Naive thymus-derived CD8-positive, alpha-beta T cell (primary cell): Measurements from ENCODE around the gene CYP4F12. TPM values are rescaled to one million over a fixed set of nuclear protein-coding genes. Genes with fewer than 3 reads are reported as not detected.

ENCODE experiments used
- ATAC-seq, 2 donors: fragments of 150-1000 bp; cut with Tn5 transposase in 1 of 2; sonication (Bioruptor Pico), chemical (Tn5 transposase) in 1 of 2; 1 replicate in 1 of 2; 2 replicates in 1 of 2; pipeline ENCODE4 v1.10.0; 2021; ENCODE audit warnings: mild to moderate bottlenecking in 2 of 2, moderate library complexity in 2 of 2
- POLR2A ChIA-PET: fragments of 350-600 bp; sonication (Branson Sonifier 250); formaldehyde crosslinking; loops from one replicate; lab custom pipeline; 2021; ENCODE audit warnings: antibody characterized with exemption; lab: Charles Lee
- DNase-seq, 10 donors: peaks; one replicate each; pipeline versions ENCODE4 v3.0.0 to v3.0.0-alpha.2; 2020 to 2022
- H3K27ac Mint-ChIP-seq, 10 donors: one replicate each; pipeline ENCODE4 v1.8.0; 2020 to 2022; ENCODE audit warnings: mild to moderate bottlenecking in 10 of 10, mixed read lengths in 10 of 10, moderate library complexity in 4 of 10, inconsistent platforms in 1 of 10
- H3K27me3 Mint-ChIP-seq, 5 donors: one replicate each; pipeline ENCODE4 v1.8.0; 2021 to 2022; ENCODE audit warnings: mixed read lengths in 5 of 5
- H3K36me3 Mint-ChIP-seq, 3 donors: one replicate each; pipeline ENCODE4 v1.8.0; 2020 to 2022; ENCODE audit warnings: mixed read lengths in 3 of 3, mild to moderate bottlenecking in 2 of 3, inconsistent platforms in 1 of 3
- H3K4me1 Mint-ChIP-seq, 4 donors: one replicate each; pipeline ENCODE4 v1.8.0; 2021 to 2022; ENCODE audit warnings: mixed read lengths in 4 of 4
- H3K4me3 Mint-ChIP-seq, 10 donors: one replicate each; pipeline ENCODE4 v1.8.0; 2020 to 2022; ENCODE audit warnings: mild to moderate bottlenecking in 10 of 10, mixed read lengths in 10 of 10, moderate library complexity in 6 of 10, inconsistent platforms in 1 of 10
- H3K9me3 Mint-ChIP-seq, 9 donors: one replicate each; pipeline ENCODE4 v1.8.0; 2020 to 2022; ENCODE audit warnings: mixed read lengths in 9 of 9, mild to moderate bottlenecking in 3 of 9, inconsistent platforms in 1 of 9, moderate library complexity in 1 of 9
- polyA plus RNA-seq, 3 donors: library from polyadenylated mRNA; unstranded; fragments of 300-500 nt; fragmentation: Illumina TruSeq; gene quantifications; one replicate each; pipeline ENCODE4 v1.2.3, GENCODE V29; 2021
- total RNA-seq, 8 experiments: library from RNA in 2 of 8; stranded (reverse) in 2 of 8; gene quantifications; one replicate each; pipeline ENCODE4 v1.2.3 and lab custom pipeline; 2021 to 2026

CYP4F12 gene
- 1 to 10 TPM; 1.8 to 1.9 TPM for total RNA-seq
- polyA plus RNA-seq = not detected
- total RNA-seq (lab: John Stamatoyannopoulos, UW) = 0 to 1.5 (median 0.08) reads per million in 6 experiments

GRCh38 chr19:15672580-15673175 is at the start of gene CYP4F12:
TSS of gene CYP4F12 (plus strand) at chr19:15673087. CDS start at chr19:15673530, 443 bp downstream.
- H3K27ac Mint-ChIP-seq = peak within 1 kb of the TSS; percentile 46 to 91 (median 80)
- H3K4me3 Mint-ChIP-seq = peak within 1 kb of the TSS in 6 of 10 donors; percentile 22 to 71 (median 40)

GRCh38 chr19:15623711-15624318 is 49.1 kb upstream of the CYP4F12 start:
- POLR2A ChIA-PET = no interaction called here
- peaks cover 20 to 65% (median 37%) of the 10 kb centered on the region in 5 donors for H3K27me3 Mint-ChIP-seq
- ATAC-seq (no peak), DNase-seq (no peak)
- H3K36me3 Mint-ChIP-seq = no peaks in the 10 kb centered on the region
- no peaks in the 10 kb centered on the region for H3K9me3 Mint-ChIP-seq
- no peak overlapping the region for H3K4me3 Mint-ChIP-seq
- no peak overlapping the region for H3K27ac Mint-ChIP-seq
- peaks cover 0 to 4% (median 0%) of the 10 kb centered on the region in 4 donors for H3K4me1 Mint-ChIP-seq

More at GRCh38 chr19:15672580-15673175, at the start of gene CYP4F12:
- DNase-seq (peak in 8 of 10 donors; percentile 3 to 70 (median 30)), ATAC-seq (peak; percentile 77 to 78)
- Mint-ChIP-seq H3K27me3 (peaks cover 0 to 4% (median 0%) of the 10 kb centered on the region in 5 donors), H3K4me1 (peaks cover 19 to 39% (median 25%) of the 10 kb centered on the region in 4 donors), H3K9me3 (peaks cover 0 to 6% (median 0%) of the 10 kb centered on the region in 9 donors), H3K36me3 (no peaks in the 10 kb centered on the region)
- POLR2A ChIA-PET = interaction anchor here (0.5 to 0.7 kb wide), 3 partner anchors 164 to 932 kb away, joined by 3 read pairs; no protein-coding TSS in a partner anchor

- POLR2A ChIA-PET = no interaction called here
- no peaks in the 10 kb centered on the region for H3K36me3 Mint-ChIP-seq
- ATAC-seq (no peak), DNase-seq (no peak)
- H3K27ac Mint-ChIP-seq = peak overlapping the region in 1 of 10 donors; percentile 69
- H3K4me1 Mint-ChIP-seq = peaks cover 0 to 5% (median 2%) of the 10 kb centered on the region in 4 donors
- H3K4me3 Mint-ChIP-seq = peak overlapping the region in 1 of 10 donors; percentile 48
- no peaks in the 10 kb centered on the region for H3K9me3 Mint-ChIP-seq
- H3K27me3 Mint-ChIP-seq = peaks cover 5 to 30% (median 22%) of the 10 kb centered on the region in 5 donors
Measured at GRCh38 chr19:15628236-15629002, 44.5 kb upstream of the CYP4F12 start.

GRCh38 chr19:15629003-15629880 is 43.6 kb upstream of the CYP4F12 start:
- H3K4me1 Mint-ChIP-seq = peaks cover 0 to 9% (median 2%) of the 10 kb centered on the region in 4 donors
- H3K27ac Mint-ChIP-seq = no peak overlapping the region
- H3K9me3 Mint-ChIP-seq = no peaks in the 10 kb centered on the region
- H3K4me3 Mint-ChIP-seq = peak overlapping the region in 1 of 10 donors; percentile 43
- H3K36me3 Mint-ChIP-seq = no peaks in the 10 kb centered on the region
- peak; percentile 74 to 93 (median 87) for DNase-seq
- peak; percentile 99 for ATAC-seq
- POLR2A ChIA-PET = interaction anchor here (0.6 kb wide), 1 partner anchor 185 kb away, joined by 3 read pairs; no protein-coding TSS in a partner anchor
- peaks cover 8 to 23% (median 15%) of the 10 kb centered on the region in 5 donors for H3K27me3 Mint-ChIP-seq

GRCh38 chr19:15631817-15632216 is 41.1 kb upstream of the CYP4F12 start:
- H3K27ac Mint-ChIP-seq = no peak overlapping the region
- no peaks in the 10 kb centered on the region for H3K36me3 Mint-ChIP-seq
- ATAC-seq (peak in 1 of 2 donors; percentile 50), DNase-seq (peak in 7 of 10 donors; percentile 9 to 38 (median 25))
- no peak overlapping the region for H3K4me3 Mint-ChIP-seq
- peaks cover 0 to 9% (median 2%) of the 10 kb centered on the region in 4 donors for H3K4me1 Mint-ChIP-seq
- peaks cover 13 to 35% (median 20%) of the 10 kb centered on the region in 5 donors for H3K27me3 Mint-ChIP-seq
- no peaks in the 10 kb centered on the region for H3K9me3 Mint-ChIP-seq
- POLR2A ChIA-PET = no interaction called here

- POLR2A ChIA-PET = no interaction called here
- Mint-ChIP-seq H3K4me3 (no peak overlapping the region), H3K36me3 (no peaks in the 10 kb centered on the region), H3K27me3 (peaks cover 16 to 40% (median 24%) of the 10 kb centered on the region in 5 donors), H3K9me3 (no peaks in the 10 kb centered on the region), H3K27ac (no peak overlapping the region), H3K4me1 (peaks cover 0 to 9% (median 2%) of the 10 kb centered on the region in 4 donors)
- no peak for DNase-seq
- ATAC-seq = no peak
Measured at GRCh38 chr19:15633082-15633835, 39.6 kb upstream of the CYP4F12 start.

GRCh38 chr19:15634105-15634504 is 38.8 kb upstream of the CYP4F12 start:
- no peaks in the 10 kb centered on the region for H3K36me3 Mint-ChIP-seq
- H3K27me3 Mint-ChIP-seq = peaks cover 16 to 35% (median 21%) of the 10 kb centered on the region in 5 donors
- no peak overlapping the region for H3K27ac Mint-ChIP-seq

GRCh38 chr19:15635016-15635805 is 37.7 kb upstream of the CYP4F12 start:
- ATAC-seq (no peak), DNase-seq (no peak)
- Mint-ChIP-seq H3K27me3 (peaks cover 16 to 35% (median 22%) of the 10 kb centered on the region in 5 donors), H3K4me3 (no peak overlapping the region), H3K9me3 (no peaks in the 10 kb centered on the region), H3K27ac (no peak overlapping the region), H3K4me1 (peaks cover 0 to 9% (median 0%) of the 10 kb centered on the region in 4 donors), H3K36me3 (no peaks in the 10 kb centered on the region)
- POLR2A ChIA-PET = no interaction called here

More at GRCh38 chr19:15634105-15634504, 38.8 kb upstream of the CYP4F12 start:
- no peak overlapping the region for H3K4me3 Mint-ChIP-seq
- no peaks in the 10 kb centered on the region for H3K9me3 Mint-ChIP-seq
- DNase-seq (no peak), ATAC-seq (no peak)
- H3K4me1 Mint-ChIP-seq = peaks cover 0 to 9% (median 1%) of the 10 kb centered on the region in 4 donors
- POLR2A ChIA-PET = no interaction called here

- POLR2A ChIA-PET = no interaction called here
- ATAC-seq (no peak), DNase-seq (no peak)
- no peaks in the 10 kb centered on the region for H3K36me3 Mint-ChIP-seq
- peaks cover 0 to 9% (median 0%) of the 10 kb centered on the region in 4 donors for H3K4me1 Mint-ChIP-seq
- no peaks in the 10 kb centered on the region for H3K9me3 Mint-ChIP-seq
- no peak overlapping the region for H3K4me3 Mint-ChIP-seq
- H3K27ac Mint-ChIP-seq = no peak overlapping the region
- H3K27me3 Mint-ChIP-seq = peaks cover 12 to 35% (median 22%) of the 10 kb centered on the region in 5 donors
Measured at GRCh38 chr19:15636026-15636425, 36.9 kb upstream of the CYP4F12 start.

GRCh38 chr19:15639596-15639995 is 33.3 kb upstream of the CYP4F12 start:
- ATAC-seq (no peak), DNase-seq (no peak)
- no peak overlapping the region for H3K4me3 Mint-ChIP-seq
- POLR2A ChIA-PET = no interaction called here
- peaks cover 8 to 45% (median 26%) of the 10 kb centered on the region in 5 donors for H3K27me3 Mint-ChIP-seq
- no peaks in the 10 kb centered on the region for H3K9me3 Mint-ChIP-seq
- no peaks in the 10 kb centered on the region for H3K36me3 Mint-ChIP-seq
- H3K4me1 Mint-ChIP-seq = peaks cover 0 to 5% (median 3%) of the 10 kb centered on the region in 4 donors
- H3K27ac Mint-ChIP-seq = no peak overlapping the region
